ENCODE results near the gene GRIN3B. TPM values are rescaled to one million over a fixed set of nuclear protein-coding genes. Genes with fewer than 3 reads are reported as not detected.

Gene GRIN3B
- total RNA-seq, 1 donor from 2014 or later, result not detected

GRCh38 chr19:1004204-1004802 lies 4.1 kb downstream of the GRIN3B start:
- peaks cover 16% of the 10 kb centered on the region for H3K4me1 ChIP-seq
- intact Hi-C loops (cut with DNase I), result no loop called here
- no peak for DNase-seq (ENCODE audit: extremely low spot score in 2 of 2)
- H3K36me3 ChIP-seq, result no peaks in the 10 kb centered on the region
- no peak overlapping the region for H3K4me3 ChIP-seq
- peaks cover 6% of the 10 kb centered on the region for H3K27me3 ChIP-seq
- H3K27ac ChIP-seq, result no peak overlapping the region
- H3K9me3 ChIP-seq, result no peaks in the 10 kb centered on the region
- no peak for TF ChIP-seq POLR2A (IDR thresholded peaks at IDR 0.05)
- no peak for TF ChIP-seq CTCF (IDR thresholded peaks at IDR 0.05)
- no peak for TF ChIP-seq POLR2AphosphoS5 (IDR thresholded peaks at IDR 0.05; ENCODE audit: insufficient read depth in 1 of 2, low read depth in 1 of 2)

- H3K4me1 ChIP-seq, result peaks cover 19% of the 10 kb centered on the region
- H3K9me3 ChIP-seq, result no peaks in the 10 kb centered on the region
- H3K27me3 ChIP-seq, result no peaks in the 10 kb centered on the region
- no peak for TF ChIP-seq POLR2AphosphoS5 (IDR thresholded peaks at IDR 0.05; ENCODE audit: insufficient read depth in 1 of 2, low read depth in 1 of 2)
- TF ChIP-seq POLR2A (IDR thresholded peaks at IDR 0.05), result no peak
- no peak for TF ChIP-seq CTCF (IDR thresholded peaks at IDR 0.05)
- intact Hi-C loops (cut with DNase I), result no loop called here
- H3K4me3 ChIP-seq, result no peak overlapping the region
- H3K36me3 ChIP-seq, result no peaks in the 10 kb centered on the region
- no peak for DNase-seq (ENCODE audit: extremely low spot score in 2 of 2)
- H3K27ac ChIP-seq, result no peak overlapping the region
Measured at GRCh38 chr19:1004803-1005664, 4.8 kb downstream of the GRIN3B start.

GRCh38 chr19:1006711-1007398 lies 6.6 kb downstream of the GRIN3B start:
- TF ChIP-seq POLR2A (IDR thresholded peaks at IDR 0.05) (no peak), POLR2AphosphoS5 (IDR thresholded peaks at IDR 0.05; ENCODE audit: insufficient read depth in 1 of 2, low read depth in 1 of 2) (no peak), CTCF (IDR thresholded peaks at IDR 0.05) (no peak)
- no peaks in the 10 kb centered on the region for H3K27me3 ChIP-seq
- no peak overlapping the region for H3K4me3 ChIP-seq
- no peak overlapping the region for H3K27ac ChIP-seq
- H3K9me3 ChIP-seq, result no peaks in the 10 kb centered on the region
- peaks cover 14% of the 10 kb centered on the region for H3K4me1 ChIP-seq
- H3K36me3 ChIP-seq, result peaks cover 0 to 18% of the 10 kb centered on the region in 2 donors
- intact Hi-C loops (cut with DNase I), result no loop called here
- no peak for DNase-seq (ENCODE audit: extremely low spot score in 2 of 2)

GRCh38 chr19:1007399-1008251 lies 7.4 kb downstream of the GRIN3B start:
- intact Hi-C loops (cut with DNase I), result no loop called here
- peaks cover 0 to 26% of the 10 kb centered on the region in 2 donors for H3K36me3 ChIP-seq
- no peaks in the 10 kb centered on the region for H3K27me3 ChIP-seq
- no peak overlapping the region for H3K4me3 ChIP-seq
- no peak overlapping the region for H3K27ac ChIP-seq
- H3K4me1 ChIP-seq, result peaks cover 14% of the 10 kb centered on the region
- no peaks in the 10 kb centered on the region for H3K9me3 ChIP-seq
- no peak for TF ChIP-seq POLR2AphosphoS5 (IDR thresholded peaks at IDR 0.05; ENCODE audit: insufficient read depth in 1 of 2, low read depth in 1 of 2)
- no peak for TF ChIP-seq POLR2A (IDR thresholded peaks at IDR 0.05)
- no peak for TF ChIP-seq CTCF (IDR thresholded peaks at IDR 0.05)
- DNase-seq (ENCODE audit: extremely low spot score in 2 of 2), result no peak

Measured in vagina (tissue), 2 donors.